Measurements from ENCODE around the gene BST1. TPM values are rescaled to one million over a fixed set of nuclear protein-coding genes. Genes with fewer than 3 reads are reported as not detected.
"Not testable (repeated sequence)": the region's sequence is repeated elsewhere in the genome, so short reads cannot be mapped to it uniquely, and the experiment has no call there.

Gene BST1
- total and polyA plus RNA-seq, 3 experiments from 2014 or later, result 0.39 to 0.48 (median 0.44) TPM

DNA sequence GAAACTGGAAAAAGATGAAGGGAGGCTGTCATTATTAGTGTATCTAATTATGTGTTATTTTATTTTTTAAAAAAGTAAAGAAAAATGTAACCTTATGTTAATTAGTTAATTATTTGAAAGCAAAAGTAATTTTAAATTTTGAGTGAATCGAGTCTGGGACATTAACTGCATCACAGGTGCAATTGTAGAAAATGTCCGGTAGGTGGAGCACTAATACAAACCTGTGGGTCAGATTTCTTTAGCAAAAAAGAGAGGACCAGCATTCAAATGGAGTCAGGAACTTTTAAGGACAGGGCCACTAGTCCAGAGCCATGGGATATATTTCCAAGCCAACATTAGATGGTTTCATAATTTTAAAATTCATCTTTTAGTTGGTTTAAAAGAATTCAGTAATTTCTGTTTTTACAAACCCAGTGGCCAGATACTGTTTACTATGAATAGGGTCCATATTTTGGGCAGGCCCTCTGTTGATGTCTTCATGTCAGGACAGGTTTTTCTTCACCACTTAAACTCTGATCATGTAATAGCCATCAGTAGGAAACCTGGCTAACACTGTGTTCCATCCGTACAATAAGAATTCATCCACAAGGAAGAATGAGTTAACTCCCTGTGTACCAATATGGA is 27.2 kb downstream of the BST1 start:
- Mint-ChIP-seq H3K4me3 (no peak overlapping the region), H3K36me3 (peaks cover 0 to under 1% (median 0%) of the 10 kb centered on the region in 3 donors), H3K27me3 (peaks cover 2 to 7% of the 10 kb centered on the region in 2 donors), H3K9me3 (no peaks in the 10 kb centered on the region), H3K4me1 (peaks cover 4 to 13% (median 10%) of the 10 kb centered on the region in 3 donors), H3K27ac (peak overlapping the region in 2 of 8 donors; percentile 10 to 40)
- Histone ChIP-seq H3K27me3 (ENCODE audit: insufficient read depth, low read length, poor library complexity, severe bottlenecking) (no peaks in the 10 kb centered on the region), H3K36me3 (ENCODE audit: insufficient read depth, low read length) (no peaks in the 10 kb centered on the region), H3K4me3 (ENCODE audit: low read length) (no peak overlapping the region), H3K9me3 (ENCODE audit: low read length) (no peaks in the 10 kb centered on the region), H3K4me1 (ENCODE audit: insufficient read depth, low read length) (no peaks in the 10 kb centered on the region), H3K27ac (ENCODE audit: low read depth, low read length) (no peak overlapping the region)
- ChIA-PET CTCF (interaction anchor here (1.1 to 1.6 kb wide), 2 partner anchors 10 to 35 kb away, joined by 3 to 6 read pairs; no protein-coding TSS in a partner anchor), POLR2A (no interaction called here)
- DNase-seq, result peak in 3 of 5 donors; percentile 6 to 55 (median 44)

DNA sequence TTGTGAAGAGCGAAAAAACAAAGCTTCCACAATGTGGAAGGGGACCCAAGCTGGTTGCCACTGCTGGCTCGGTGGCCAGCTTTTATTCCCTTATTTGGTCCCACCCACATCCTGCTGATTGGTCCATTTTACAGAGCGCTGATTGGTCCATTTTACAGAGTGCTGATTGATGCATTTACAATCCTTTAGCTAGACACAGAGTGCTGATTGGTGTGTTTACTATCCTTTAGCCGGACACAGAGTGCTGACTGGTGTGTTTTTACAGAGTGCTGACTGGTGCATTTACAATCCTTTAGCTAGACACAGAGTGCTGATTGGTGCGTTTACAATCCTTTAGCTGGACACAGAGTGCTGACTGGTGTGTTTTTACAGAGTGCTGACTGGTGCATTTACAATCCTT is 30.2 kb downstream of the BST1 start:
- H3K36me3 ChIP-seq (ENCODE audit: insufficient read depth, low read length); H3K27me3 ChIP-seq (ENCODE audit: insufficient read depth, low read length, poor library complexity, severe bottlenecking); H3K9me3 ChIP-seq (ENCODE audit: low read length); POLR2A ChIA-PET; H3K4me1 Mint-ChIP-seq; DNase-seq; H3K27ac Mint-ChIP-seq; H3K36me3 Mint-ChIP-seq; H3K4me1 ChIP-seq (ENCODE audit: insufficient read depth, low read length); H3K4me3 Mint-ChIP-seq; H3K27ac ChIP-seq (ENCODE audit: low read depth, low read length); H3K9me3 Mint-ChIP-seq; H3K4me3 ChIP-seq (ENCODE audit: low read length): not testable (repeated sequence)
- CTCF ChIA-PET, result interaction anchor here (1.3 to 2.9 kb wide), 3 partner anchors 21 to 223 kb away, joined by 6 to 9 read pairs (median 6); no protein-coding TSS in a partner anchor
- H3K27me3 Mint-ChIP-seq, result peaks cover 6 to 12% of the 10 kb centered on the region in 2 donors

DNA sequence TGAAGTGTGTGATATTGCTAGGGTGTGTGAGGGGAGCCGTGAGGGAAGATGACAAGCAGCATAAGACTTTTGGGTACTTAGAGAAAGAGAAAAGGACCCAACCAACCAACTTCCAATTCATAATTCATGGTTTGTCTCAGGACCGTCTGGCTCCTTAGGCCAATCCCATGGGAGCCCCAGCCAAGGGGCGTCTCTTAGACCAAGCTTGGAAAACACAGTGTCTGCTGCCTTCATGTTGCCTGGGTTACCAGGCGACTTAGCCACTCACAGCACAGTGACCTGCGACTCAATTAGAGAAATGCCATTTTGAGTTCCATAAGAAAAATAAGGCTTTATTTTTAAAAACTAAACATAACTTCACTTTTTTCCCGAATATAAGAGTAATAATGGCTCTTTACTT is 32.7 kb downstream of the BST1 start:
- H3K27me3 ChIP-seq (ENCODE audit: insufficient read depth, low read length, poor library complexity, severe bottlenecking), result no peaks in the 10 kb centered on the region
- DNase-seq, result no peak
- no peak overlapping the region for H3K27ac Mint-ChIP-seq
- no peaks in the 10 kb centered on the region for H3K4me1 ChIP-seq (ENCODE audit: insufficient read depth, low read length)
- POLR2A ChIA-PET, result no interaction called here
- H3K9me3 ChIP-seq (ENCODE audit: low read length), result no peaks in the 10 kb centered on the region
- H3K27me3 Mint-ChIP-seq, result peaks cover 7 to 12% of the 10 kb centered on the region in 2 donors
- H3K4me1 Mint-ChIP-seq, result peaks cover 0 to 4% (median 0%) of the 10 kb centered on the region in 3 donors
- H3K9me3 Mint-ChIP-seq, result peaks cover 0 to 3% (median 0%) of the 10 kb centered on the region in 5 donors
- H3K36me3 Mint-ChIP-seq, result peaks cover 0 to 3% (median 0%) of the 10 kb centered on the region in 3 donors
- H3K27ac ChIP-seq (ENCODE audit: low read depth, low read length), result no peak overlapping the region
- H3K4me3 Mint-ChIP-seq, result no peak overlapping the region
- H3K4me3 ChIP-seq (ENCODE audit: low read length), result no peak overlapping the region
- CTCF ChIA-PET, result no interaction called here
- H3K36me3 ChIP-seq (ENCODE audit: insufficient read depth, low read length), result no peaks in the 10 kb centered on the region

DNA sequence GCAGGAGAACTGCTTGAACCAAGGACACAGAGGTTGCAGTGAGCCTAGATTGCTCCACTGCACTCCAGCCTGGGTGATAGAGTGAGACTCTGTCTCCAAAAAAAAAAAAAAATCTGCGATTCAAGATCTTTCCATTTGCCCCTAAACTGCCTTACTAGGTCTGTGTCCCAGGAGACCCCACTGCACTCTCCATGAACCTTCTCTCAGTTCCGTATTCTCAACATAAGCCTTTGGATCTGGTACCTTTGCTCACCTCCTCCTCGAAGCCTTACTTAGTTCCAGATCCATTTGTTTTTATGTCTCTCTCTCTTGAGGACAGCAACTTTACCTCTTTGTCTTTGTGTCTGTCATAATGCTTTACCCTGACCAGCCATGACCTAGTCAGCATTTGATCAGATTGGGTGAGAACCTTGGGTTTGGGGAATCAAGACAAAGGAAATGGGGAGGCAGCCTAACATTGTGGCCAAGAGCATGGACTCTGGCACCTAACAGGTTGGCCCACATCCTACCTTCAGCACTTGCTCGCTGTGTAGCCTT is 33.7 kb downstream of the BST1 start:
- Histone ChIP-seq H3K4me1 (ENCODE audit: insufficient read depth, low read length) (no peaks in the 10 kb centered on the region), H3K9me3 (ENCODE audit: low read length) (no peaks in the 10 kb centered on the region), H3K36me3 (ENCODE audit: insufficient read depth, low read length) (no peaks in the 10 kb centered on the region), H3K27ac (ENCODE audit: low read depth, low read length) (no peak overlapping the region), H3K27me3 (ENCODE audit: insufficient read depth, low read length, poor library complexity, severe bottlenecking) (no peaks in the 10 kb centered on the region), H3K4me3 (ENCODE audit: low read length) (no peak overlapping the region)
- CTCF ChIA-PET, result interaction anchor here (0.9 to 1.2 kb wide), 3 partner anchors 10 to 219 kb away, joined by 3 read pairs; no protein-coding TSS in a partner anchor
- no peak for DNase-seq
- Mint-ChIP-seq H3K36me3 (peaks cover 0 to 5% (median 3%) of the 10 kb centered on the region in 3 donors), H3K4me3 (no peak overlapping the region), H3K4me1 (peaks cover 0 to 4% (median 0%) of the 10 kb centered on the region in 3 donors), H3K27me3 (peaks cover 10 to 12% of the 10 kb centered on the region in 2 donors), H3K9me3 (peaks cover 0 to 8% (median 5%) of the 10 kb centered on the region in 5 donors), H3K27ac (peak overlapping the region in 1 of 8 donors; percentile 13)
- POLR2A ChIA-PET, result no interaction called here

DNA sequence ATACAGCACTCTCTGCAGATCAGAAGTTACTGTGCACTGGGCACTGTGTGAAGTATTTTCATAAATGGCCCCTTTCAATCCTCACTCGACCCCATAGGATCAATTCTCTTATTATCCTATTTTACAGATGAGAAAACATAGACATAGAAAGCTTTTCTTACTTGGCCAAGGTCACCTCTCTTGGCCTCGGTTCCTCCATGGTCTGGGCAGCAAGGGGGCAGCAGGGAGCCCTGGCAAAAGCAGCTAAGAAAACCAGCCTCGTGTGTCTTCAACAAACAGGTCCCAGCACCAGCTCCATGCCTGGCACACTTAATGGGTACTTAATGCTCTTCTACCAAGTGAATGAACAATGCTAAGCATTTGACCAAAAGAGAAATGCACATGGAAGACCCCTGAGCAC is 34.4 kb downstream of the BST1 start:
- H3K9me3 ChIP-seq (ENCODE audit: low read length), result peaks cover 6% of the 10 kb centered on the region
- no peaks in the 10 kb centered on the region for H3K36me3 ChIP-seq (ENCODE audit: insufficient read depth, low read length)
- Mint-ChIP-seq H3K27me3 (peaks cover 10 to 12% of the 10 kb centered on the region in 2 donors), H3K4me1 (peaks cover 0 to 4% (median 0%) of the 10 kb centered on the region in 3 donors), H3K4me3 (no peak overlapping the region), H3K36me3 (peaks cover 0 to 7% (median 3%) of the 10 kb centered on the region in 3 donors), H3K9me3 (peaks cover 0 to 13% (median 7%) of the 10 kb centered on the region in 5 donors), H3K27ac (no peak overlapping the region)
- DNase-seq, result no peak
- ChIA-PET CTCF (interaction anchor here (0.9 to 1.2 kb wide), 3 partner anchors 11 to 219 kb away, joined by 3 read pairs; no protein-coding TSS in a partner anchor), POLR2A (no interaction called here)
- H3K27me3 ChIP-seq (ENCODE audit: insufficient read depth, low read length, poor library complexity, severe bottlenecking), result no peaks in the 10 kb centered on the region
- no peak overlapping the region for H3K4me3 ChIP-seq (ENCODE audit: low read length)
- H3K27ac ChIP-seq (ENCODE audit: low read depth, low read length), result no peak overlapping the region
- no peaks in the 10 kb centered on the region for H3K4me1 ChIP-seq (ENCODE audit: insufficient read depth, low read length)

DNA sequence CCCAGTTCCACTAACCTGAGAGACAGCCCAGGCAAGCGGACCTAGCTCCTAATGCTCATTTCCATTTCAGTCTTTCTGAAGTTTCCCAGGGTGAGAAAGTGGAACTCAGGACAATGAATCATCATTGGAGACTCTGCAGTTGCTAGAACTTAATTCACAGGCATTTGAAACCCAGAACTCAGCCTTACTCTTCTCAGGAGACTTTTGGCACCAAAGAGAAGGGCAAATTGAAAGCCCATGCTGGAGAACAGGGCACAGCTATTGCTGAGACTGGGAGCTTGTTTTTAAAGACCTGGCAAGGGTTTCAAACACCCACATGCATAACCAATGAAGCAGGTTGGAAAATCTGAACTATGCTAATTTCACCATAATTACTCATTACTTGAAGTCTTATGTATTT is 36.0 kb downstream of the BST1 start:
- H3K9me3 Mint-ChIP-seq, result peaks cover 0 to 18% (median 12%) of the 10 kb centered on the region in 5 donors
- no peaks in the 10 kb centered on the region for H3K36me3 ChIP-seq (ENCODE audit: insufficient read depth, low read length)
- H3K4me1 Mint-ChIP-seq, result peaks cover 0 to 2% (median 0%) of the 10 kb centered on the region in 3 donors
- H3K27ac Mint-ChIP-seq, result no peak overlapping the region
- no peaks in the 10 kb centered on the region for H3K4me1 ChIP-seq (ENCODE audit: insufficient read depth, low read length)
- no peak overlapping the region for H3K4me3 Mint-ChIP-seq
- ChIA-PET POLR2A (no interaction called here), CTCF (interaction anchor here (1.2 to 1.9 kb wide), 2 partner anchors 17 to 67 kb away, joined by 5 to 6 read pairs; no protein-coding TSS in a partner anchor)
- H3K27ac ChIP-seq (ENCODE audit: low read depth, low read length), result no peak overlapping the region
- peaks cover 10% of the 10 kb centered on the region in 2 donors for H3K27me3 Mint-ChIP-seq
- peaks cover 0 to 17% (median 4%) of the 10 kb centered on the region in 3 donors for H3K36me3 Mint-ChIP-seq
- H3K9me3 ChIP-seq (ENCODE audit: low read length), result peaks cover 6% of the 10 kb centered on the region
- no peak for DNase-seq
- no peaks in the 10 kb centered on the region for H3K27me3 ChIP-seq (ENCODE audit: insufficient read depth, low read length, poor library complexity, severe bottlenecking)
- no peak overlapping the region for H3K4me3 ChIP-seq (ENCODE audit: low read length)

DNA sequence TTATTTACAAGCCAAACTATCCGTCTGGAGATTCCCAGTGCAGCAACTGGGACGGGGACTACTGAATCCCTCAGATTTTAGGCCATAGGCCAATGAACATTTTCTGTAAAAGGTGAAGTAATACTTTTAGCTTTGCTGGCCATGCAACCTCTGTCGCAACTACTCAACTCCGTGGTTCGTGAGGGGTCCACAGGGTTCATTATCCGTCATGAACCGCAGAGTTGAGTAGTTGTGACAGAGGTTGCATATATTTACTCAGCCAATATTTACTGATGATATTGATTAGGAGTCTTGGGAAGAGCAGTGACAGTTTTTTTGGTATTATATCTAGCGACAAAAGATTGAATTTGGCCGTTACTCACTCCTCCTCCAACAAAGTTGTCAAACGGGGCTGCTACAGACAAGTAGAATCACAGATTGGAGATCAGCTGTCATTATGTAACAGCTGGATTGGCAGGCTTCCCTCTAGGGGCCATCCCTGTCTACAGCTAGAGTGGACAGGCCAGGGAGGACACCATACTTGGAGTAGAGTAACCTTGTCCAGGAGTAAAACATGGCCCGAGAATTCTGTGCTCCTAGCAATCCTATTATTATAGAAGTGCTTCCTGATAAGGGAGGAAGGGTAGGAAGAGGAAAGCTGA is 38.0 kb downstream of the BST1 start:
- no peaks in the 10 kb centered on the region for H3K36me3 ChIP-seq (ENCODE audit: insufficient read depth, low read length)
- DNase-seq, result no peak
- CTCF ChIA-PET, result interaction anchor here (0.9 to 1.3 kb wide), 2 partner anchors 10 to 65 kb away, joined by 3 read pairs; no protein-coding TSS in a partner anchor
- no peak overlapping the region for H3K27ac Mint-ChIP-seq
- peaks cover 3 to 8% of the 10 kb centered on the region in 2 donors for H3K27me3 Mint-ChIP-seq
- no peak overlapping the region for H3K4me3 ChIP-seq (ENCODE audit: low read length)
- no peaks in the 10 kb centered on the region for H3K27me3 ChIP-seq (ENCODE audit: insufficient read depth, low read length, poor library complexity, severe bottlenecking)
- POLR2A ChIA-PET, result no interaction called here
- no peak overlapping the region for H3K27ac ChIP-seq (ENCODE audit: low read depth, low read length)
- H3K9me3 ChIP-seq (ENCODE audit: low read length), result peaks cover 6% of the 10 kb centered on the region
- no peak overlapping the region for H3K4me3 Mint-ChIP-seq
- peaks cover 0 to 21% (median 1%) of the 10 kb centered on the region in 3 donors for H3K36me3 Mint-ChIP-seq
- H3K9me3 Mint-ChIP-seq, result peaks cover 0 to 18% (median 12%) of the 10 kb centered on the region in 5 donors
- H3K4me1 ChIP-seq (ENCODE audit: insufficient read depth, low read length), result no peaks in the 10 kb centered on the region
- no peaks in the 10 kb centered on the region for H3K4me1 Mint-ChIP-seq

DNA sequence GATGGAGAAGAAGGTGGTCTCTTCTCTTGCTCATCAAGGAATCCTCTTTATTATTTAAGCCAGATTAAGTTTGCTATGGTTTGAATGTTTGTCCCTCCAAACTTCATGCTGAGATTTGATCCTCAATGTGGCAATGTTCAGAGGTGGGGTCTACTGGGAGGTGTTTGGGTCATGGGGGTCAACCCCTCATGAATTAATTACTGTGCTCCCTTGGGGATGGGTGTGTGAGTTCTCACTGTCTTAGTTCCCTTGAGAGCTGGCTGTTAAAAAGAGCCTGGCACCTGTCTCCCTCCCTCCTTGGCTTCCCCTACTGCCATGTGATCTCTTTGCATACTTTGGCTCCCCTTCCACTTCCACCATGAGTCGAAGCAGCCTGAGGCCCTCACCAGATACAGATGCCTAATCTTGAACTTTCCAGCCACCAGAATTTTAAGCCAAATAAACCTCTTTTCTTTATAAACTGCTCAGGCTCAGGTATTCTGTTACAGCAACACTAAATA is 39.3 kb downstream of the BST1 start:
- POLR2A ChIA-PET, result no interaction called here
- peaks cover 0 to 18% (median 12%) of the 10 kb centered on the region in 5 donors for H3K9me3 Mint-ChIP-seq

More for the DNA sequence above, 39.3 kb downstream of the BST1 start:
- Histone ChIP-seq H3K4me1 (ENCODE audit: insufficient read depth, low read length) (no peaks in the 10 kb centered on the region), H3K27me3 (ENCODE audit: insufficient read depth, low read length, poor library complexity, severe bottlenecking) (no peaks in the 10 kb centered on the region), H3K27ac (ENCODE audit: low read depth, low read length) (no peak overlapping the region), H3K4me3 (ENCODE audit: low read length) (no peak overlapping the region), H3K36me3 (ENCODE audit: insufficient read depth, low read length) (no peaks in the 10 kb centered on the region), H3K9me3 (ENCODE audit: low read length) (peaks cover 6% of the 10 kb centered on the region)
- peaks cover 0 to 8% of the 10 kb centered on the region in 2 donors for H3K27me3 Mint-ChIP-seq
- no peak for DNase-seq
- CTCF ChIA-PET, result no interaction called here
- H3K36me3 Mint-ChIP-seq, result peaks cover 0 to 23% (median 1%) of the 10 kb centered on the region in 3 donors
- no peak overlapping the region for H3K4me3 Mint-ChIP-seq
- H3K4me1 Mint-ChIP-seq, result no peaks in the 10 kb centered on the region
- H3K27ac Mint-ChIP-seq, result no peak overlapping the region

All from CD8-positive, alpha-beta memory T cell (primary cell).